K562 (cell line): Measurements from ENCODE around the gene APCDD1. TPM values are rescaled to one million over a fixed set of nuclear protein-coding genes. Genes with fewer than 3 reads are reported as not detected.

ENCODE experiments used
- CHD7 ChIP-seq: fragments of 200-600 bp; sonication (generic); IDR thresholded peaks from one replicate; pipeline ENCODE4 v1.6.1; 2012; ENCODE audit warnings: mild to moderate bottlenecking, low read depth, low read length, inconsistent platforms
- FOXJ3 ChIP-seq: sonication (generic); formaldehyde crosslinking; IDR thresholded peaks from 2 replicates; pipeline ENCODE4 v1.4.0; 2020; ENCODE audit warnings: mild to moderate bottlenecking, missing genetic modification reagents
- GMEB1 ChIP-seq: fragments of 250-450 bp; sonication (Bioruptor Pico); IDR thresholded peaks from 2 replicates; pipeline ENCODE4 v1.4.0; 2020; ENCODE audit warnings: mild to moderate bottlenecking
- GTF2E2 ChIP-seq: fragments of 200-800 bp; sonication (Bioruptor generic); IDR thresholded peaks from 2 replicates; pipeline ENCODE4 v1.6.1; 2016; ENCODE audit warnings: missing genetic modification characterization, missing compliant biosample characterization
- HES1 ChIP-seq: fragments of 450-650 bp; IDR thresholded peaks from 2 replicates; pipeline ENCODE4 v1.6.1; 2016; ENCODE audit warnings: low read depth, mild to moderate bottlenecking, moderate library complexity
- KLF6 ChIP-seq: fragments of 250-450 bp; sonication (Bioruptor Pico); IDR thresholded peaks from 2 replicates; pipeline ENCODE4 v1.4.0; 2020; ENCODE audit warnings: mild to moderate bottlenecking, moderate library complexity, borderline replicate concordance
- TBL1XR1 ChIP-seq, 2 experiments: IDR thresholded peaks; 2 replicates each; pipeline ENCODE4 v1.6.1; 2012; ENCODE audit warnings: improper control_type of control experiment in 2 of 2, low read length in 2 of 2, mild to moderate bottlenecking in 1 of 2
- TOE1 ChIP-seq, 2 experiments: fragments of 450-650 bp in 1 of 2; sonication (generic) in 1 of 2; formaldehyde crosslinking in 1 of 2; IDR thresholded peaks; 2 replicates each; pipeline versions ENCODE4 v1.7.1 to v1.8.0; 2016 to 2022; ENCODE audit warnings: borderline replicate concordance in 2 of 2, mild to moderate bottlenecking in 2 of 2, antibody characterized with exemption in 1 of 2, inconsistent platforms in 1 of 2, low read depth in 1 of 2, missing genetic modification reagents in 1 of 2, moderate library complexity in 1 of 2
- ZFP91 ChIP-seq: sonication (generic); formaldehyde crosslinking; IDR thresholded peaks from 2 replicates; pipeline ENCODE4 v1.8.0; 2022; ENCODE audit warnings: mild to moderate bottlenecking, missing genetic modification reagents
- polyA plus RNA-seq, 8 experiments: library from polyadenylated mRNA; depleted of rRNA in 4 of 8; stranded (reverse) in 5 of 8; unstranded in 3 of 8; fragments of >200 nt; fragmentation: Nextera tagmentation in 2 of 8; fragmentation: Illumina TruSeq in 1 of 8; extraction: Ambion mirVana in 2 of 8; extraction: Trizol in 1 of 8; gene quantifications; 2 replicates each; pipeline versions ENCODE4 v1.2.1 to v1.2.3, GENCODE V29; 2011 to 2014; ENCODE audit warnings: inconsistent platforms in 1 of 8, missing spikeins in 1 of 8
- total RNA-seq, 7 experiments: library from RNA; depleted of rRNA in 6 of 7; stranded (reverse); fragments of >200 nt in 6 of 7; fragmentation: Illumina TruSeq in 2 of 7; extraction: Trizol in 2 of 7; gene quantifications; 2 replicates each; pipeline versions ENCODE4 v1.2.1 to v1.2.3, GENCODE V29; 2011 to 2021; ENCODE audit warnings: low replicate concordance in 1 of 7

APCDD1 gene
- total and polyA plus RNA-seq, 9 of the 15 experiments (the other 6 are each of a cell fraction or from before 2014, with no cell fraction given), result 0.07 TPM; not detected in 8

GRCh38 chr18:10525697-10526560, 71.5 kb downstream of the APCDD1 start, which contains the start of gene NAPG (continued):
- TF ChIP-seq TBL1XR1 (IDR thresholded peaks at IDR 0.05; ENCODE audit: low read length in 2 of 2), result 0 out of 4 replicates have a peak, but pooled peaks of 1 of the 2 experiments have one; percentile 46
- TF ChIP-seq GTF2E2 (tag), result peak; percentile 84
- TF ChIP-seq GMEB1 (CRISPR knock-in tag), result peak; percentile 49
- no peak for TF ChIP-seq CHD7
- TF ChIP-seq ZFP91 (CRISPR knock-in tag), result no peak
- 0 out of 2 replicates have a peak, but pooled peaks have one; percentile 8 for TF ChIP-seq KLF6
- peak; percentile 15; the same call in 1 of the 2 replicates for TF ChIP-seq TOE1 (IDR thresholded peaks at IDR 0.05; ENCODE audit: borderline replicate concordance)
- TF ChIP-seq TOE1 (CRISPR knock-in tag; IDR thresholded peaks at IDR 0.05; ENCODE audit: borderline replicate concordance, low read depth), result no peak
- no peak for TF ChIP-seq HES1
- TF ChIP-seq FOXJ3, result no peak
